ENCODE results near the gene FZD7.
A peak's percentile ranks its signal among the peaks of the same experiment; 100 is the strongest.

Gene FZD7

GRCh38 chr2:202025816-202026215 lies 7.8 kb upstream of the FZD7 start:
- no peaks in the 10 kb centered on the region for H3K9me3 ChIP-seq (ENCODE audit: control insufficient read depth, low read length)
- H3K4me3 ChIP-seq (ENCODE audit: low read depth, low read length) = no peak overlapping the region
- H3K36me3 ChIP-seq (ENCODE audit: control insufficient read depth, insufficient read depth, low read length) = no peaks in the 10 kb centered on the region
- no peaks in the 10 kb centered on the region for H3K79me2 ChIP-seq
- no peaks in the 10 kb centered on the region for H3K4me1 ChIP-seq
- no peak for TF ChIP-seq CTCF (IDR thresholded peaks at IDR 0.05)
- no peak overlapping the region for H3K27ac ChIP-seq
- no peak overlapping the region for H3K4me2 ChIP-seq (ENCODE audit: low read length)
- no peaks in the 10 kb centered on the region for H3K27me3 ChIP-seq (ENCODE audit: control insufficient read depth, insufficient read depth, low read length)
- no peak overlapping the region for H2AFZ ChIP-seq
- H3K9ac ChIP-seq = no peak overlapping the region

- Histone ChIP-seq H3K27ac (no peak overlapping the region), H2AFZ (no peak overlapping the region), H3K4me1 (no peaks in the 10 kb centered on the region), H3K27me3 (ENCODE audit: control insufficient read depth, insufficient read depth, low read length) (no peaks in the 10 kb centered on the region), H3K36me3 (ENCODE audit: control insufficient read depth, insufficient read depth, low read length) (no peaks in the 10 kb centered on the region), H3K9me3 (ENCODE audit: control insufficient read depth, low read length) (no peaks in the 10 kb centered on the region), H3K4me2 (ENCODE audit: low read length) (no peak overlapping the region), H3K4me3 (ENCODE audit: low read depth, low read length) (no peak overlapping the region), H3K79me2 (no peaks in the 10 kb centered on the region), H3K9ac (no peak overlapping the region)
- no peak for TF ChIP-seq CTCF (IDR thresholded peaks at IDR 0.05)
Measured at GRCh38 chr2:202026507-202026906, 7.1 kb upstream of the FZD7 start.

DNA sequence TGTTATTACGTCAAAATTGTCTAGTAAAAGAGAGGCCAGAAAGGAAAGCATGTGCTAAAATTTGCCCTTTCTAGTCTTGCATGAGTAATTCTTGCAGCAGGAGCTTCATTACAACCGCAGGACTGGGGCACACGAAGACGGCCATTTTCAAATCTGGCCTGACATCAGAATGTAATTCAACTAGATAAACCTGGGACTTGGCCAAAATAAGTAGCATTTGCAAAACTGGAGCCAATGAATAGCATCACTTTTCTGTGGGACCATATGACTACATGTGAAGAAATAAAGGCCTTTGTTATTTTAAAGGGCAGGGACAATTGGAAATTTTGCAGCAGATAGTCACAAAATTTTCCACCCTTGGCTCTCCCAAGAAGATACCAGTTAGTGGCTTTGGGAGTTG lies 3.0 kb upstream of the FZD7 start:
- H3K27ac ChIP-seq = no peak overlapping the region
- no peaks in the 10 kb centered on the region for H3K9me3 ChIP-seq (ENCODE audit: control insufficient read depth, low read length)
- no peak overlapping the region for H3K4me2 ChIP-seq (ENCODE audit: low read length)
- H3K79me2 ChIP-seq = no peaks in the 10 kb centered on the region
- H3K4me3 ChIP-seq (ENCODE audit: low read depth, low read length) = no peak overlapping the region
- no peaks in the 10 kb centered on the region for H3K27me3 ChIP-seq (ENCODE audit: control insufficient read depth, insufficient read depth, low read length)
- no peak overlapping the region for H3K9ac ChIP-seq
- H3K4me1 ChIP-seq = peaks cover 4% of the 10 kb centered on the region
- no peak overlapping the region for H2AFZ ChIP-seq
- no peaks in the 10 kb centered on the region for H3K36me3 ChIP-seq (ENCODE audit: control insufficient read depth, insufficient read depth, low read length)
- no peak for TF ChIP-seq CTCF (IDR thresholded peaks at IDR 0.05)

DNA sequence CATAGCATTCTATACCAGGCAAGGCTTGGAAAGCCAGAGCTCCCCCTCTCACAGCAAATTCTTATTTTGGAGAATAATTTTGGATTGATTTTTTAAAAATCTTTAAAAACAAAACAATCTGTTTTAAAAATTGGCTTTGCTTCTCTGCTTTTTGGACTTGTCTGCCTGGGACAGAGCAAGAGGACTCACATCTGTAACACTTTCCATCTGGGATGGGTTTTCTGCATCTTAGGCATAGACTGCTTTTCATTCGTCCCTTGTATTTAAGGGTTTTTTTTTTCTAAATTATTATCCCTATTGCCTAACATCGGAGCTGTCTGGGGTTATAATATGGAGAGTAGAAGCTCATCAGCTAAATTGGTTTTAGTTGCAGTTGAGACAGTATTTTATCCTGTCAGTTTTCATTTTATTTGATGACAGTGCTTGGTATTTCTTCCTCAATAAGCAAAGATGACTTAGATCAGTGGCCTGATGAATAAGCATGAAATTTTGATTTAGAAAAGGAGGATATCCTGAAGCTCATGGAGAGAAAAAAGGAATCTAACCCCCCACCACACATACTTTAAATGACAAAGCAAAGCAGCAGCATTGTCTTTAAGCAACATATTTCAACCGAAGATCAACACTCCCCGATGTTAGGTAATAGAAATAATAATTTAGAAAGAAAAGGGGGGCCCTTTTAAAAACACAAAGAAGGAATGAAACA lies 2.3 kb upstream of the FZD7 start:
- Histone ChIP-seq H3K79me2 (no peaks in the 10 kb centered on the region), H3K36me3 (ENCODE audit: control insufficient read depth, insufficient read depth, low read length) (no peaks in the 10 kb centered on the region), H3K27me3 (ENCODE audit: control insufficient read depth, insufficient read depth, low read length) (no peaks in the 10 kb centered on the region), H3K4me2 (ENCODE audit: low read length) (no peak overlapping the region), H3K4me3 (ENCODE audit: low read depth, low read length) (no peak overlapping the region), H3K27ac (no peak overlapping the region), H3K9me3 (ENCODE audit: control insufficient read depth, low read length) (no peaks in the 10 kb centered on the region), H3K9ac (no peak overlapping the region), H2AFZ (no peak overlapping the region), H3K4me1 (peaks cover 4% of the 10 kb centered on the region)
- no peak for TF ChIP-seq CTCF (IDR thresholded peaks at IDR 0.05)

DNA sequence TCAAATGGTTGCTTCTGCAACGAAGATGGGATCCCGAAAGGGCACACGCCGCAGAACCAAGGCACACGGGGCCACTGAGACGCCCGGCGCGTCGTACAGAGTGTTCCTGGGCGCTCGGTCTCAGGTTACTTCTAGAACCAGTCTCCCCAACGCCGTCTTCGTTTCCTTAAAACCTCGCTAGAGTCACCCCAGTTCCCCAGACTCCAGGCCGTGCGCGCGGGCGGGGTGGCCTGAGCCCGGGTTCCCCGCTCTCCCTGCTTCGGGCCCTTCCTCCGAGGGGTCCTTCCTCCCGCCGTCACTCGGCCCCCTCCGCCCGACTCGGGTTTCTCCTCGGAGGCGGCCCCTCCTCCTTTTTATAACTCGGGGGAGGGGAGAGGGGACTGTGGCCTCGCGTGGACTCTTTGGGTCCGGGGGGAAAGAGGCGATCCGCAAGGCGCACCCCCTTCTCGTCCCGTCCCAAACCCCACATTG lies 774 bp upstream of the FZD7 start:
- H3K27me3 ChIP-seq (ENCODE audit: control insufficient read depth, insufficient read depth, low read length) = no peaks in the 10 kb centered on the region
- peak overlapping the region; percentile 34 for H3K9ac ChIP-seq
- H2AFZ ChIP-seq = peak overlapping the region; percentile 100

More for the DNA sequence above, 774 bp upstream of the FZD7 start:
- Histone ChIP-seq H3K27ac (peak overlapping the region; percentile 75), H3K79me2 (no peaks in the 10 kb centered on the region), H3K9me3 (ENCODE audit: control insufficient read depth, low read length) (no peaks in the 10 kb centered on the region), H3K36me3 (ENCODE audit: control insufficient read depth, insufficient read depth, low read length) (no peaks in the 10 kb centered on the region), H3K4me1 (peaks cover 4% of the 10 kb centered on the region), H3K4me3 (ENCODE audit: low read depth, low read length) (peak overlapping the region; percentile 82), H3K4me2 (ENCODE audit: low read length) (peak overlapping the region; percentile 96)
- TF ChIP-seq CTCF (IDR thresholded peaks at IDR 0.05) = no peak

All from parathyroid adenoma (tissue), 2 donors.